Ovary (tissue), 10 donors: ENCODE data around the gene RRH. TPM values are rescaled to one million over a fixed set of nuclear protein-coding genes. Genes with fewer than 3 reads are reported as not detected.
"Not testable (repeated sequence)": the region's sequence is repeated elsewhere in the genome, so short reads cannot be mapped to it uniquely, and the experiment has no call there.

Source experiments
- DNase-seq, 5 donors: peaks; one replicate each; pipeline ENCODE4 v3.0.0-alpha.2; 2019 to 2020
- H3K27ac ChIP-seq, 2 donors: fragments of 200-600 bp; one replicate each; pipeline versions ENCODE4 v1.5.1 to v1.8.0; 2019 to 2022
- H3K27me3 ChIP-seq: fragments of 200-600 bp; one replicate; pipeline ENCODE4 v1.8.0; 2022
- H3K36me3 ChIP-seq: fragments of 200-600 bp; sonication (generic); one replicate; pipeline ENCODE4 v1.5.1; 2019
- H3K4me1 ChIP-seq: one replicate; pipeline ENCODE4 v1.8.1; 2013; ENCODE audit warnings: mild to moderate bottlenecking, moderate library complexity; ENCODE audit not compliant: insufficient read depth
- H3K4me3 ChIP-seq: fragments of 200-600 bp; sonication (generic); one replicate; pipeline ENCODE4 v1.5.1; 2017
- H3K9me3 ChIP-seq, 2 donors: fragments of 200-600 bp in 1 of 2; sonication (generic) in 1 of 2; one replicate each; pipeline versions ENCODE4 v1.5.1 to v1.8.1; 2013 to 2019; ENCODE audit warnings: mild to moderate bottlenecking in 1 of 2, moderate library complexity in 1 of 2
- EP300 ChIP-seq: sonication (generic); formaldehyde crosslinking; IDR thresholded peaks from one replicate; pipeline ENCODE4 v1.6.1; 2017; ENCODE audit warnings: antibody characterized with exemption
- POLR2A ChIP-seq: fragments of 450-650 bp; IDR thresholded peaks from one replicate; pipeline ENCODE4 v1.6.1; 2017; ENCODE audit warnings: antibody characterized with exemption, mild to moderate bottlenecking, moderate library complexity
- WGBS, 3 donors: extraction: QIAGEN DNeasy Blood & Tissue Kit in 1 of 3; methylation state at CpG; one replicate each; pipeline versions ENCODE4 v1.1.5 to v1.1.7; 2013 to 2017; 5-methylcytosine and 5-hydroxymethylcytosine counted together
- intact Hi-C, 4 donors: fragments of 100-400 bp; cut with DNase I; formaldehyde crosslinking; loops; one replicate each; pipeline versions ENCODE4 v1.11.0 to v1.15.1; 2022 to 2023
- long read RNA-seq, 3 donors: library from polyadenylated mRNA in 2 of 3; unstranded in 2 of 3; transcript quantifications; one replicate each; pipeline ENCODE4 v2.0.0 and lab custom pipeline, GENCODE V29; 2021 to 2026
- polyA plus RNA-seq, 2 donors: library from polyadenylated mRNA; stranded (reverse); fragments of 200-250 nt in 1 of 2; fragments of 350-450 nt in 1 of 2; fragmentation: Illumina TruSeq in 1 of 2; extraction: RNeasy Lipid Tissue Mini Kit (QIAGEN cat#74804) in 1 of 2; gene quantifications; one replicate each; pipeline ENCODE4 v1.2.3, GENCODE V29; 2013 to 2014
- total RNA-seq, 7 donors: library from RNA; depleted of rRNA in 2 of 7; stranded (reverse); fragments of >200 nt in 2 of 7; fragmentation: NEBNext Ultra II Directional in 3 of 7; extraction: Animal tissue kit (Norgen Biotek cat#: 25700) in 3 of 7; gene quantifications; one replicate each; pipeline versions ENCODE4 v1.1.0 to v1.2.4, GENCODE V29; 2016 to 2023
- TF ChIP-seq, protein P1 (sequence below), 3 donors: fragments of 450-650 bp in 2 of 3; fragments of 200-600 bp in 1 of 3; IDR thresholded peaks; one replicate each; pipeline versions ENCODE4 v1.5.1 to v1.8.0; 2016 to 2022; ENCODE audit warnings: antibody characterized with exemption in 3 of 3, mild to moderate bottlenecking in 1 of 3
- donor health status: DM: no; HTN: no; CAD: no; lungs with moderate emphysema.
- donor health status: DM: no; HTN: no; CAD: no.
- donor health status: Bipolar disorder and iron deficiency.
- donor health status: DM: yes; HTN: yes; CAD: no.
- donor health status: DM: no; HTN: no; CAD: no.
- donor health status: DM: yes; HTN: yes; CAD: no.

RRH gene, protein sequence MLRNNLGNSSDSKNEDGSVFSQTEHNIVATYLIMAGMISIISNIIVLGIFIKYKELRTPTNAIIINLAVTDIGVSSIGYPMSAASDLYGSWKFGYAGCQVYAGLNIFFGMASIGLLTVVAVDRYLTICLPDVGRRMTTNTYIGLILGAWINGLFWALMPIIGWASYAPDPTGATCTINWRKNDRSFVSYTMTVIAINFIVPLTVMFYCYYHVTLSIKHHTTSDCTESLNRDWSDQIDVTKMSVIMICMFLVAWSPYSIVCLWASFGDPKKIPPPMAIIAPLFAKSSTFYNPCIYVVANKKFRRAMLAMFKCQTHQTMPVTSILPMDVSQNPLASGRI
- total RNA-seq (under 1 TPM in 4 of 7 donors, not detected in 3; 0.23 to 0.57 (median 0.32) TPM), polyA plus RNA-seq (under 1 TPM; 0.06 to 0.20 TPM)
- long read RNA-seq, donor 1: 0 reads
- long read RNA-seq, donor 2: 0 reads
- long read RNA-seq, donor 3: 0 reads

DNA sequence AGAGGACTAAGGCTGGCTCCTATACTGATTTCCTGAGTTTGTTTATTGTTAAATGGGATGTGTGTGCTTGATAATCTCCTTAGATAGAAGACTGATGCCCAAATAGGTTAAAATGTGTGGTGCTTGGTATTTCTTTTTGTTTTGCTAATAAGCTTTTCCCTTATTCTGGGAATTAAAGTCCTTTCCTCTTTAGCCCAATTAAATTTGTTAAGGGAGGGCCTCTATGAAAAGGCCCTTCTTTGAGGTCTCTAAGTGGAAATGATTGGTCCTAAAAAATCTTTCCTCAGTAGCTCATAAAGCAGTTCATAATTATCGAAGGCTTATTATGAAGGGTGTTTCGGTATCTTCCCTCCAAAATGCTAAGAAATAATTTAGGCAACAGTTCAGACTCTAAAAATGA, at the start of gene RRH:
TSS of gene RRH (plus strand) at position 301 of the 400 bp plus-strand sequence. CDS start at position 357, 56 bp downstream.
- no peak for DNase-seq
- H3K4me3 ChIP-seq: no peak within 1 kb of the TSS
- no peaks in the 10 kb centered on the region for H3K9me3 ChIP-seq
- H3K36me3 ChIP-seq: no peaks in the 10 kb centered on the region
- intact Hi-C loops: loop anchor here in 3 of 4 donors (5.0 to 10.0 kb wide), 2 partner anchors 123 to 405 kb away; partner anchors contain the start of gene CASP6 (in 1 of the 3)
- TF ChIP-seq, protein P1, sequence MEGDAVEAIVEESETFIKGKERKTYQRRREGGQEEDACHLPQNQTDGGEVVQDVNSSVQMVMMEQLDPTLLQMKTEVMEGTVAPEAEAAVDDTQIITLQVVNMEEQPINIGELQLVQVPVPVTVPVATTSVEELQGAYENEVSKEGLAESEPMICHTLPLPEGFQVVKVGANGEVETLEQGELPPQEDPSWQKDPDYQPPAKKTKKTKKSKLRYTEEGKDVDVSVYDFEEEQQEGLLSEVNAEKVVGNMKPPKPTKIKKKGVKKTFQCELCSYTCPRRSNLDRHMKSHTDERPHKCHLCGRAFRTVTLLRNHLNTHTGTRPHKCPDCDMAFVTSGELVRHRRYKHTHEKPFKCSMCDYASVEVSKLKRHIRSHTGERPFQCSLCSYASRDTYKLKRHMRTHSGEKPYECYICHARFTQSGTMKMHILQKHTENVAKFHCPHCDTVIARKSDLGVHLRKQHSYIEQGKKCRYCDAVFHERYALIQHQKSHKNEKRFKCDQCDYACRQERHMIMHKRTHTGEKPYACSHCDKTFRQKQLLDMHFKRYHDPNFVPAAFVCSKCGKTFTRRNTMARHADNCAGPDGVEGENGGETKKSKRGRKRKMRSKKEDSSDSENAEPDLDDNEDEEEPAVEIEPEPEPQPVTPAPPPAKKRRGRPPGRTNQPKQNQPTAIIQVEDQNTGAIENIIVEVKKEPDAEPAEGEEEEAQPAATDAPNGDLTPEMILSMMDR (IDR thresholded peaks at IDR 0.05): no peak
- H3K27me3 ChIP-seq: no peaks in the 10 kb centered on the region
- H3K4me1 ChIP-seq: no peaks in the 10 kb centered on the region
- 94 to 99% (median 98%) methylated on average over 2 of the region's 2 CpGs for WGBS, 3 donors
- no peak within 1 kb of the TSS for H3K27ac ChIP-seq

DNA sequence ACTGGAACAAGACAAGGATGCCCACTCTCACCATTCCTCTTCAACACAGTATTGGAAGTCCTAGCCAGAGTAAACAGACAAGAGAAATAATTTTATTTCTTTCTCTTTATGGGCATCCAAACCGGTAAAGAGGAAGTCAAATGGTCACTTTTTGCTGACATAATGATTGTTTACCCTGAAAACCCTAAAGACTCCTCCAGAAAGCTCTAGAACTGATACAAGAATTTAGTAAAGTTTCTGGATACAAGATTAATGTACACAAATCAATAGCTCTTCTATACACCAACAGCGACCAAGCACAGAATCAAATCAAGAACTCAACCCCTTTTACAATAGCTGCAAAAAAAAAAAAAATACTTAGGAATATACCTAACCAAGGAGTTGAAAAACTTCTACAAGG, 45.7 kb upstream of the RRH start:
- intact Hi-C loops, DNase-seq, H3K27me3 ChIP-seq, H3K36me3 ChIP-seq, H3K4me1 ChIP-seq, H3K27ac ChIP-seq, H3K4me3 ChIP-seq, H3K9me3 ChIP-seq: not testable (repeated sequence)
- WGBS, 3 donors: 95 to 96% (median 96%) methylated on average over 2 of the region's 2 CpGs

DNA sequence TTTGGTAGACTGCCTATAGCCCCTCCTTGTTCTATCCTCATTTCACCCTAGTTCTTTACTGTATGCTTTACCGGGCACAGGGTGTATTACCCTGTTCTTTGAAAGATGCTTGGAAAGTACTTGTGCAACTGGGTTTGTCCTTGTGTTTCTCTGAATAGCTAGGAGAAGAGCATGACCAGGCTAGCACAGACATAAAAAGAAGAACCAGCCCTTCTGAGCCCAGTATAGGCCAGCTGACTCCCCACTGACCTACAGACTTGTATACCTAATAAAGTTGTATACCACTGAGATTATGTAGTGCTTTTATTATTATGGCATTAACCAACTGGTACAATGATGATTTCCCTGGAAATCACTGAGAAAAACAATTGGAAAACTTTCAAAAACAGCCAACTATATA, 40.9 kb upstream of the RRH start:
- TF ChIP-seq EP300 (no peak), POLR2A (no peak)
- Histone ChIP-seq H3K27ac (no peak overlapping the region), H3K9me3 (no peaks in the 10 kb centered on the region), H3K36me3 (no peaks in the 10 kb centered on the region), H3K4me3 (no peak overlapping the region), H3K4me1 (no peaks in the 10 kb centered on the region), H3K27me3 (no peaks in the 10 kb centered on the region)
- DNase-seq: no peak
- intact Hi-C loops: no loop called here
- WGBS, 3 donors: 90 to 98% (median 97%) methylated on average over 1 of the region's 1 CpG

DNA sequence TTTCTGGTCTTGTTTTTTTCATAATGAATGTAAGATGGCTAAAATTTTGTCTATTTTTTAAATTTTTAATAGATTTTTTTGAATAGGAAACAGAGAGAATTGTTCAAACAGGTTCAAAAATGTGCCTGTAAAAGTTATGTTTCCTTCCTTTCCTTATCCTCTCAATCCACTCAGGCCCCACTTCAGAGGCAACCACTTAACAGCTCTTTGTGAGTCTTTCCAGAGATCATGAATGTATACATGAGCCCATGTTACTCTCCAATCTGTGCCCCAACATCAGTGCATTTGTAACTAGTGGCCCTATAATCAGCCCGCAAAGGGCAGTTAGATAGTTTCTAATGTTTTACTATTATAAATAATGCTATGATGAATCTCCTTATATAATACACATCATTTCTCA, 40.0 kb upstream of the RRH start:
- H3K4me3 ChIP-seq: no peak overlapping the region
- H3K9me3 ChIP-seq: no peaks in the 10 kb centered on the region
- H3K27me3 ChIP-seq: no peaks in the 10 kb centered on the region
- H3K27ac ChIP-seq: no peak overlapping the region
- no peak for DNase-seq
- WGBS, 3 donors: 96 to 98% (median 96%) methylated on average over 1 of the region's 1 CpG
- intact Hi-C loops: no loop called here
- H3K36me3 ChIP-seq: no peaks in the 10 kb centered on the region
- TF ChIP-seq EP300 (no peak), POLR2A (no peak)
- TF ChIP-seq, protein P1 (IDR thresholded peaks at IDR 0.05): no peak
- no peaks in the 10 kb centered on the region for H3K4me1 ChIP-seq

DNA sequence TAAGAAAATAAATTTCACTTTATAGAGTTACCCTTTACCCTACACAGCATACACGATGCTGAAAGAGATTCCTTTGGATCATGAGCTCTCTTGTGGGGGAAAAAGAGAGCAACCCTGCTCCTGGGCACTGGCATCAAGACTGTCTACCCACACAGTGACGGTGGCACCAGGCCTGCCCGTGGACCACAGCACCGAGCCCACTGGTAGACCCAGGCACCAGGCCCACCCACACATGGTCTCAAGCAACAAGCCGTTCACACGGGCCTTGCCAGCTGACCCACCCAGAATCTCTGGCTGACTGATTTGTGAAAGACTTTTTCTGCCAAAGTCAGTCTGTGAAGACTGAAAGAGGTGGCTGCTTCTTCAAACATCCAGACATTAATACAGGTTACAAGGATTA, 32.7 kb upstream of the RRH start:
- TF ChIP-seq, protein P1 (IDR thresholded peaks at IDR 0.05): no peak
- TF ChIP-seq EP300 (no peak), POLR2A (no peak)
- Histone ChIP-seq H3K4me1 (no peaks in the 10 kb centered on the region), H3K27ac (no peak overlapping the region), H3K9me3 (peaks cover 0 to 3% of the 10 kb centered on the region in 2 donors), H3K36me3 (no peaks in the 10 kb centered on the region), H3K27me3 (no peaks in the 10 kb centered on the region), H3K4me3 (no peak overlapping the region)
- WGBS, 3 donors: 92 to 96% (median 95%) methylated on average over 6 of the region's 6 CpGs
- intact Hi-C loops: no loop called here
- DNase-seq: no peak
